ENCODE data around the gene IL17B. TPM values are rescaled to one million over a fixed set of nuclear protein-coding genes. Genes with fewer than 3 reads are reported as not detected.

Gene IL17B
- total and polyA plus RNA-seq, 2 of the 13 experiments (the other 11 are each of a cell fraction or from before 2014, with no cell fraction given), result 0.29 to 2.6 TPM

DNA sequence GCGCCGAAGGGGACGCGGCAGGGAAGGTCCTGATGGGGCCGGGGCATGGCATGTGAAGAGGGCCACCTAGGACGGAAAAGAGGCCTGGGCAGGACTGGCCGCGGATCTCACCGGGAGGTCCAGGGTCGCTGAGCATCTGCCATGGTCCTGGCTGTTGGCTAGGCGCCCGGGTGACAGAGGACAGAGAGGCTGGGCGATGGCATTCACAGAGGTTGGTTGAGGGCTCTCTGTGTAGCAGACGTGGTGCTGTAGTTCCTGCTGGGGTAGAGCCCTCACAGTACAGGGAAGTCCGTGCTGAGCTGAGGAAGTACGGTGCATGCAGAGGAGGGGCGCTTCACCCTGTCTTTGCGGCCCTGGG lies 20.8 kb downstream of the IL17B start (continued):
- TF ChIP-seq ZBTB4 (CRISPR knock-in tag; IDR thresholded peaks at IDR 0.05; ENCODE audit: borderline replicate concordance) (peak; percentile 72; the same call in 1 of the 2 replicates), MIXL1 (CRISPR knock-in tag; IDR thresholded peaks at IDR 0.05) (no peak), ZNF550 (CRISPR knock-in tag; IDR thresholded peaks at IDR 0.05; ENCODE audit: borderline replicate concordance) (0 out of 2 replicates have a peak, but pooled peaks have one; percentile 33), ZSCAN22 (CRISPR knock-in tag; IDR thresholded peaks at IDR 0.05) (no peak), TAF1 (CRISPR knock-in tag; IDR thresholded peaks at IDR 0.05) (0 out of 2 replicates have a peak, but pooled peaks have one; percentile 5), BORCS8-MEF2B (CRISPR knock-in tag; IDR thresholded peaks at IDR 0.05) (no peak), EEA1 (CRISPR knock-in tag; IDR thresholded peaks at IDR 0.05; ENCODE audit: borderline replicate concordance) (peak; percentile 5; the same call in 1 of the 2 replicates), MBD4 (IDR thresholded peaks at IDR 0.05; ENCODE audit: borderline replicate concordance, low read length) (no peak), NFKB2 (CRISPR knock-in tag; IDR thresholded peaks at IDR 0.05; ENCODE audit: borderline replicate concordance) (peak; percentile 13; the same call in 1 of the 2 replicates), KAT7 (CRISPR knock-in tag; IDR thresholded peaks at IDR 0.05; ENCODE audit: borderline replicate concordance) (no peak), NAIF1 (CRISPR knock-in tag; IDR thresholded peaks at IDR 0.05; ENCODE audit: borderline replicate concordance) (no peak), ZFX (CRISPR knock-in tag; IDR thresholded peaks at IDR 0.05; ENCODE audit: low read depth) (no peak), ZNF619 (CRISPR knock-in tag; IDR thresholded peaks at IDR 0.05) (0 out of 2 replicates have a peak, but pooled peaks have one; percentile 53), CAMTA2 (CRISPR knock-in tag; IDR thresholded peaks at IDR 0.05; ENCODE audit: borderline replicate concordance) (no peak), ZNF841 (CRISPR knock-in tag; IDR thresholded peaks at IDR 0.05; ENCODE audit: borderline replicate concordance) (no peak)
- TF ChIP-seq, protein P1, sequence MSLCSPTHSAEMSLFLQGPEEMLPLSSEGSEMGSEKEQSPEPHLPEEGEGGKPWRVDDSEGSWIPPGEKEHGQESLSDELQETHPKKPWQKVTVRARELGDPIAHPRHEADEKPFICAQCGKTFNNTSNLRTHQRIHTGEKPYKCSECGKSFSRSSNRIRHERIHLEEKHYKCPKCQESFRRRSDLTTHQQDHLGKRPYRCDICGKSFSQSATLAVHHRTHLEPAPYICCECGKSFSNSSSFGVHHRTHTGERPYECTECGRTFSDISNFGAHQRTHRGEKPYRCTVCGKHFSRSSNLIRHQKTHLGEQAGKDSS (CRISPR knock-in tag; IDR thresholded peaks at IDR 0.05; ENCODE audit: borderline replicate concordance, low read depth), result 0 out of 2 replicates have a peak, but pooled peaks have one; percentile 41
- TF ChIP-seq, protein P2, sequence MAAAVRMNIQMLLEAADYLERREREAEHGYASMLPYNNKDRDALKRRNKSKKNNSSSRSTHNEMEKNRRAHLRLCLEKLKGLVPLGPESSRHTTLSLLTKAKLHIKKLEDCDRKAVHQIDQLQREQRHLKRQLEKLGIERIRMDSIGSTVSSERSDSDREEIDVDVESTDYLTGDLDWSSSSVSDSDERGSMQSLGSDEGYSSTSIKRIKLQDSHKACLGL (CRISPR knock-in tag; IDR thresholded peaks at IDR 0.05), result no peak
